Endothelial cell of umbilical vein (primary cell): Measurements from ENCODE around the gene STX8.

Experiments
- EZH2 ChIP-seq: IDR thresholded peaks from 2 replicates; pipeline ENCODE4 v1.6.1; 2012; ENCODE audit warnings: borderline replicate concordance, low read depth, mild to moderate bottlenecking, moderate library complexity, low read length, inconsistent platforms; ENCODE audit not compliant: severe bottlenecking
- FOS ChIP-seq: IDR thresholded peaks from 2 replicates; pipeline ENCODE4 v1.6.1; 2011; ENCODE audit warnings: mild to moderate bottlenecking, low read length, moderate library complexity, borderline replicate concordance; ENCODE audit not compliant: insufficient read depth
- GATA2 ChIP-seq: IDR thresholded peaks from 2 replicates; pipeline ENCODE4 v1.7.0; 2011; ENCODE audit warnings: low read depth, mild to moderate bottlenecking, moderate library complexity, mixed read lengths, low read length; ENCODE audit not compliant: insufficient read length, insufficient read depth
- JUN ChIP-seq: IDR thresholded peaks from 2 replicates; pipeline ENCODE4 v1.6.1; 2011; ENCODE audit warnings: borderline replicate concordance, low read depth; ENCODE audit not compliant: insufficient read length, insufficient read depth
- MYC ChIP-seq: IDR thresholded peaks from one replicate; pipeline ENCODE4 v1.6.1; 2011; ENCODE audit warnings: mild to moderate bottlenecking, low read depth, low read length
- POLR2A ChIP-seq: IDR thresholded peaks from 2 replicates; pipeline ENCODE4 v1.6.1; 2012; ENCODE audit warnings: low read depth, mild to moderate bottlenecking, control low read depth, low read length
- POLR2AphosphoS5 ChIP-seq: IDR thresholded peaks from 2 replicates; pipeline ENCODE4 v1.6.1; 2012; ENCODE audit warnings: low read depth, mild to moderate bottlenecking, control low read depth, low read length, moderate library complexity; ENCODE audit not compliant: insufficient read depth
- TF ChIP-seq, protein P1 (sequence below), 2 donors: IDR thresholded peaks; 1 replicate in 1 of 2; 2 replicates in 1 of 2; pipeline ENCODE4 v1.5.1; 2011; ENCODE audit warnings: low read length in 2 of 2, mild to moderate bottlenecking in 2 of 2, moderate library complexity in 2 of 2, control low read depth in 1 of 2, inconsistent platforms in 1 of 2, low read depth in 1 of 2; ENCODE audit not compliant: insufficient read depth in 1 of 2; ENCODE audit errors: extremely low read depth in 1 of 2
- TF ChIP-seq, protein P2 (sequence below): IDR thresholded peaks from 2 replicates; pipeline ENCODE4 v1.6.1; 2011; ENCODE audit not compliant: insufficient read depth, insufficient read length

DNA sequence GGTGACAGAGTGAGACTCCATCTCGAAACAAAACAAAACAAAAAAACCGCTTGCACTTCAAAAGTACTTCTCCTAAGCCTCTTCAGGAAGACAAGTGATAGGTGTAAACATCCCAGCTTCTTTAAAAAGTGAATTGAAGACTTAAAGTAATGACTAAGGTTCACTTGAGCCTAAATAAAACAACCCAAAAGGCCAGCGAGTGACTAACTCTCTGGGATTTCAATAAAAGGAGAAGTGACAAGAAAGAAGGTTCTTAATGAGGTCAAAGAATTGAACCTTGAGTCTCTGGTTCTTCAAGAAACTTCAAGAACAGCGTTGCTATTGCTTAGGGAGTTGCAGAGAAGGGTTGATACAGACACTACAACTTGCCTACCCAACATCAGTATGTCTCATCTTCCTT lies 42.2 kb downstream of the STX8 start:
- TF ChIP-seq, protein P1, sequence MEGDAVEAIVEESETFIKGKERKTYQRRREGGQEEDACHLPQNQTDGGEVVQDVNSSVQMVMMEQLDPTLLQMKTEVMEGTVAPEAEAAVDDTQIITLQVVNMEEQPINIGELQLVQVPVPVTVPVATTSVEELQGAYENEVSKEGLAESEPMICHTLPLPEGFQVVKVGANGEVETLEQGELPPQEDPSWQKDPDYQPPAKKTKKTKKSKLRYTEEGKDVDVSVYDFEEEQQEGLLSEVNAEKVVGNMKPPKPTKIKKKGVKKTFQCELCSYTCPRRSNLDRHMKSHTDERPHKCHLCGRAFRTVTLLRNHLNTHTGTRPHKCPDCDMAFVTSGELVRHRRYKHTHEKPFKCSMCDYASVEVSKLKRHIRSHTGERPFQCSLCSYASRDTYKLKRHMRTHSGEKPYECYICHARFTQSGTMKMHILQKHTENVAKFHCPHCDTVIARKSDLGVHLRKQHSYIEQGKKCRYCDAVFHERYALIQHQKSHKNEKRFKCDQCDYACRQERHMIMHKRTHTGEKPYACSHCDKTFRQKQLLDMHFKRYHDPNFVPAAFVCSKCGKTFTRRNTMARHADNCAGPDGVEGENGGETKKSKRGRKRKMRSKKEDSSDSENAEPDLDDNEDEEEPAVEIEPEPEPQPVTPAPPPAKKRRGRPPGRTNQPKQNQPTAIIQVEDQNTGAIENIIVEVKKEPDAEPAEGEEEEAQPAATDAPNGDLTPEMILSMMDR (IDR thresholded peaks at IDR 0.05; ENCODE audit: extremely low read depth in 1 of 2, insufficient read depth in 1 of 2, low read depth in 1 of 2, low read length in 2 of 2): no peak
- TF ChIP-seq, protein P2, sequence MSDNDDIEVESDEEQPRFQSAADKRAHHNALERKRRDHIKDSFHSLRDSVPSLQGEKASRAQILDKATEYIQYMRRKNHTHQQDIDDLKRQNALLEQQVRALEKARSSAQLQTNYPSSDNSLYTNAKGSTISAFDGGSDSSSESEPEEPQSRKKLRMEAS: no peak
- TF ChIP-seq POLR2A (no peak), JUN (no peak), POLR2AphosphoS5 (no peak), EZH2 (no peak), GATA2 (no peak), FOS (no peak), MYC (no peak)
